Keratinocyte (primary cell): Measurements from ENCODE around the gene PIR.

ENCODE experiments used
- CTCF ChIP-seq, 3 experiments: IDR thresholded peaks in 1 of 3; conservative IDR thresholded peaks in 1 of 3; optimal IDR thresholded peaks in 1 of 3; 2 replicates in 2 of 3; 3 replicates in 1 of 3; pipeline versions ENCODE3 to v1.5.1; 2011; ENCODE audit warnings: low read length in 3 of 3, mild to moderate bottlenecking in 3 of 3, moderate library complexity in 2 of 3, control low read depth in 1 of 3, inconsistent platforms in 1 of 3; ENCODE audit not compliant: insufficient read depth in 2 of 3; ENCODE audit errors: extremely low read depth in 1 of 3
- EZH2 ChIP-seq: IDR thresholded peaks from one replicate; pipeline ENCODE4 v1.6.1; 2012; ENCODE audit warnings: inconsistent platforms, mild to moderate bottlenecking, low read length, moderate library complexity

GRCh38 chrX:15356444-15356843, 136.7 kb downstream of the PIR start:
- TF ChIP-seq CTCF (optimal IDR thresholded peaks at IDR 0.05 in 1 of 3, IDR thresholded peaks at IDR 0.05 in 1 of 3, conservative IDR thresholded peaks at IDR 0.05 in 1 of 3; ENCODE audit: extremely low read depth in 1 of 3, insufficient read depth in 2 of 3, low read length in 3 of 3) (no peak), EZH2 (no peak)
